ENCODE data around the gene HIVEP3.

- TF ChIP-seq TAF1 (IDR thresholded peaks at IDR 0.05; ENCODE audit: borderline replicate concordance, insufficient read depth, low read length) (no peak), POLR2AphosphoS5 (IDR thresholded peaks at IDR 0.05; ENCODE audit: low read depth, low read length) (no peak)
Measured at GRCh38 chr1:41668967-41669366, 249.8 kb downstream of the HIVEP3 start.
